Measurements from ENCODE around the gene PDZRN3. TPM values are rescaled to one million over a fixed set of nuclear protein-coding genes. Genes with fewer than 3 reads are reported as not detected.

PDZRN3 gene
- total and polyA plus RNA-seq, 2 donors from 2014 or later: 9.5 to 13.2 TPM

DNA sequence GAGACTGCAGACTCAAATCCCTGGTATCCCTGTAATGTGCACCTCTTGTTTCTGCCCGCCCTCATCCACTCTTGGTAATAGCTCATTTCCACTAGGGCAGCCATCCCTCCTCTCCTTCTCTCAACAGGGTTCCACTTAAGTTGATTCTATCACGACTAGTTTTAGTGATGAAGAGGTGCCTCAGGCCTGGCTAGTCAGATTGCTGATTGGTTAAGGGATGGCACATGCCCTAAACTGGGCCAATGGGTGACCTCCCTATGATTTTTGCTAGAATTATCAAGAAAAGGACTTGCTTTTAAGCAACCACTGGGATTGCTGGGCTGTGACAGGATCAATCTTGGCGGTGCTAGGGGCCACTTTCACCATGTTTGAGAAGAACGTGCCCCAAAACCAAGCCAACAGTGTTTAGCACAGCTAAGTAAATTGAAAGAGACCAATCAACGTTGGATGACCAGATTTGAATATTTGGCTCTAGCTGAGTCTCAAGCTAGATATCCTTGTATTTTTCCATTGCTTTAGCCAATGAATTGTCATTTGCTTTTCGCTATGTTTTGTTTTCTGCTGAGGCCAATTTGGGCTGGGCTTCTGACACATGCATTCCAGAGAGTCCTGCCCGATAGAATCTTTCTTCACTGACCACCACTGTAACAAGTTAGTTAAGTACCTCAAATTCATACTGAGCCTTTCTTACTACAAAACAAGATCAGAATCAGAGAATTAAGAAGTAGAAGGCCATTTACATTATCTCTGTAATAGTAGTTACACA, 131.0 kb downstream of the PDZRN3 start:
- Histone ChIP-seq H3K27ac (ENCODE audit: low read depth in 2 of 2, low read length in 2 of 2) (no peak overlapping the region), H3K4me1 (ENCODE audit: control insufficient read depth in 2 of 3, insufficient read depth in 2 of 3, low read depth in 1 of 3, low read length in 3 of 3) (peaks cover 0 to 8% (median 0%) of the 10 kb centered on the region in 3 donors), H3K27me3 (ENCODE audit: control insufficient read depth, insufficient read depth, low read length) (no peaks in the 10 kb centered on the region), H3K9me3 (ENCODE audit: control insufficient read depth in 2 of 3, insufficient read depth in 1 of 3, low read length in 3 of 3) (no peaks in the 10 kb centered on the region), H3K9ac (ENCODE audit: low read length in 3 of 3) (no peak overlapping the region), H3K36me3 (ENCODE audit: control insufficient read depth in 2 of 3, insufficient read depth in 3 of 3, low read length in 3 of 3) (no peaks in the 10 kb centered on the region), H3K4me3 (ENCODE audit: low read length in 3 of 3) (no peak overlapping the region)
- DNase-seq (peak in 1 of 5 donors; percentile 61), FAIRE-seq (no peak)
- TF ChIP-seq, protein P1, sequence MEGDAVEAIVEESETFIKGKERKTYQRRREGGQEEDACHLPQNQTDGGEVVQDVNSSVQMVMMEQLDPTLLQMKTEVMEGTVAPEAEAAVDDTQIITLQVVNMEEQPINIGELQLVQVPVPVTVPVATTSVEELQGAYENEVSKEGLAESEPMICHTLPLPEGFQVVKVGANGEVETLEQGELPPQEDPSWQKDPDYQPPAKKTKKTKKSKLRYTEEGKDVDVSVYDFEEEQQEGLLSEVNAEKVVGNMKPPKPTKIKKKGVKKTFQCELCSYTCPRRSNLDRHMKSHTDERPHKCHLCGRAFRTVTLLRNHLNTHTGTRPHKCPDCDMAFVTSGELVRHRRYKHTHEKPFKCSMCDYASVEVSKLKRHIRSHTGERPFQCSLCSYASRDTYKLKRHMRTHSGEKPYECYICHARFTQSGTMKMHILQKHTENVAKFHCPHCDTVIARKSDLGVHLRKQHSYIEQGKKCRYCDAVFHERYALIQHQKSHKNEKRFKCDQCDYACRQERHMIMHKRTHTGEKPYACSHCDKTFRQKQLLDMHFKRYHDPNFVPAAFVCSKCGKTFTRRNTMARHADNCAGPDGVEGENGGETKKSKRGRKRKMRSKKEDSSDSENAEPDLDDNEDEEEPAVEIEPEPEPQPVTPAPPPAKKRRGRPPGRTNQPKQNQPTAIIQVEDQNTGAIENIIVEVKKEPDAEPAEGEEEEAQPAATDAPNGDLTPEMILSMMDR (IDR thresholded peaks at IDR 0.05; ENCODE audit: borderline replicate concordance, extremely low read depth, insufficient read depth): no peak
- intact Hi-C loops (cut with DNase I): no loop called here

DNA sequence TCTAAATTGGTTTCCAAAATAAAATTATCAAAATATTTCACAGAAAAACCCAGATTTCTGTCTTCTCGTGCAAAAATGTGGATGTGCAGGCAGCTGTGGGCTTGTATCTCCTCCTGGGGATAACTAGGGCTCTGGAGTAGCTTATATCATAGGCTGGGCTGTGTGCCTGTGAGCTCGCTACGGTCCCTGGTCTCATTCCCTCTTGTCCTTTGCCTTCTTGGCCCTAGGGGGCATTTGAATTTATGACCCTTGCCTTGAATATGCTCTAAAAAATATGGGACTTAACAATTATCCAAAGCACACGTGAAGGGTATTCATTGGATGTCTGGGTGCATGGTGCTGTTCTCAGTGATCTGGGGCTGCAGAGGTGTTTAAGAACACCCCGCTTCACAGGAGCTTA, 132.6 kb downstream of the PDZRN3 start:
- TF ChIP-seq, protein P1 (IDR thresholded peaks at IDR 0.05; ENCODE audit: borderline replicate concordance, extremely low read depth, insufficient read depth): no peak
- FAIRE-seq (no peak), DNase-seq (no peak)
- no peak overlapping the region for H3K27ac ChIP-seq (ENCODE audit: low read depth in 2 of 2, low read length in 2 of 2)
- no peaks in the 10 kb centered on the region for H3K9me3 ChIP-seq (ENCODE audit: control insufficient read depth in 2 of 3, insufficient read depth in 1 of 3, low read length in 3 of 3)
- intact Hi-C loops (cut with DNase I): no loop called here
- H3K4me1 ChIP-seq (ENCODE audit: control insufficient read depth in 2 of 3, insufficient read depth in 2 of 3, low read depth in 1 of 3, low read length in 3 of 3): peaks cover 0 to 12% (median 0%) of the 10 kb centered on the region in 3 donors
- H3K36me3 ChIP-seq (ENCODE audit: control insufficient read depth in 2 of 3, insufficient read depth in 3 of 3, low read length in 3 of 3): no peaks in the 10 kb centered on the region
- H3K4me3 ChIP-seq (ENCODE audit: low read length in 3 of 3): no peak overlapping the region
- H3K9ac ChIP-seq (ENCODE audit: low read length in 3 of 3): no peak overlapping the region
- H3K27me3 ChIP-seq (ENCODE audit: control insufficient read depth, insufficient read depth, low read length): no peaks in the 10 kb centered on the region

DNA sequence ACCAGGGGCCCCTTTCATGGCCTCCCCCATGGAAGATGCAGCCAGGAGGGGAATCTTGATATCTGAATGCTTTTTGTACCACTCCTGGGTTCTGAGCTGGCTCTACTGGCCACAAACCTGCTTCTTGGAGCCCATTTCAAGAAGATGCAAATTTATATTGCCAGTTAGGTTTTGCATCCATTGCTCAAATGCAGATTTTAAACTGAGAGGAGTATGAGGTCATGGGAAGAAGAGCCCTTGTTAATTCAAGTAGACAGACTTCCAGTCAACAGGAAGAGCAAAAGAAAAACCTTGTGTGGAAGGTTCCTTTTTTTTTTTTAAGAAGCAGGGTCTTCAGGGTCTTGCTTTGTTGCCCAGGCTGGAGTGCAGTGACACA, 133.5 kb downstream of the PDZRN3 start:
- Histone ChIP-seq H3K27ac (ENCODE audit: low read depth in 2 of 2, low read length in 2 of 2) (no peak overlapping the region), H3K9me3 (ENCODE audit: control insufficient read depth in 2 of 3, insufficient read depth in 1 of 3, low read length in 3 of 3) (no peaks in the 10 kb centered on the region), H3K4me1 (ENCODE audit: control insufficient read depth in 2 of 3, insufficient read depth in 2 of 3, low read depth in 1 of 3, low read length in 3 of 3) (peaks cover 0 to 12% (median 0%) of the 10 kb centered on the region in 3 donors), H3K4me3 (ENCODE audit: low read length in 3 of 3) (no peak overlapping the region), H3K9ac (ENCODE audit: low read length in 3 of 3) (no peak overlapping the region), H3K36me3 (ENCODE audit: control insufficient read depth in 2 of 3, insufficient read depth in 3 of 3, low read length in 3 of 3) (no peaks in the 10 kb centered on the region), H3K27me3 (ENCODE audit: control insufficient read depth, insufficient read depth, low read length) (no peaks in the 10 kb centered on the region)
- TF ChIP-seq, protein P1 (IDR thresholded peaks at IDR 0.05; ENCODE audit: borderline replicate concordance, extremely low read depth, insufficient read depth): no peak
- DNase-seq (no peak), FAIRE-seq (no peak)
- intact Hi-C loops (cut with DNase I): no loop called here
